Osteocyte (in vitro differentiated cells): ENCODE data around the gene KCNIP4. TPM values are rescaled to one million over a fixed set of nuclear protein-coding genes. Genes with fewer than 3 reads are reported as not detected.
A peak's percentile ranks its signal among the peaks of the same experiment; 100 is the strongest.

ENCODE experiments used
- DNase-seq: peaks from one replicate; pipeline ENCODE4 v3.0.0; 2021; ENCODE audit warnings: mixed read lengths; ENCODE audit not compliant: unreplicated experiment; ENCODE audit errors: extremely low spot score
- H3K27ac Mint-ChIP-seq: one replicate; pipeline ENCODE4 v1.8.0; 2021; ENCODE audit warnings: mild to moderate bottlenecking, mixed read lengths; ENCODE audit not compliant: unreplicated experiment
- H3K27me3 Mint-ChIP-seq: one replicate; pipeline ENCODE4 v1.8.0; 2021; ENCODE audit warnings: mixed read lengths; ENCODE audit not compliant: unreplicated experiment
- H3K36me3 Mint-ChIP-seq: one replicate; pipeline ENCODE4 v1.8.0; 2021; ENCODE audit warnings: mixed read lengths; ENCODE audit not compliant: unreplicated experiment
- H3K4me1 Mint-ChIP-seq: one replicate; pipeline ENCODE4 v1.8.0; 2021; ENCODE audit warnings: mixed read lengths; ENCODE audit not compliant: unreplicated experiment
- H3K4me3 Mint-ChIP-seq: one replicate; pipeline ENCODE4 v1.8.0; 2021; ENCODE audit warnings: mild to moderate bottlenecking, moderate library complexity, mixed read lengths; ENCODE audit not compliant: unreplicated experiment
- H3K9me3 Mint-ChIP-seq: one replicate; pipeline ENCODE4 v1.8.0; 2021; ENCODE audit warnings: mixed read lengths; ENCODE audit not compliant: unreplicated experiment
- total RNA-seq: library from RNA; stranded (reverse); gene quantifications from 2 replicates; pipeline ENCODE4 v1.2.1, GENCODE V29; 2021
- TF ChIP-seq, protein P1 (sequence below): fragments of 200-600 bp; sonication (generic); IDR thresholded peaks from 2 replicates; pipeline ENCODE4 v1.5.0; 2021; ENCODE audit warnings: antibody characterized with exemption, mild to moderate bottlenecking, moderate library complexity

The KCNIP4 gene
- total RNA-seq, 1 donor from 2014 or later: 0.24 TPM

GRCh38 chr4:21470535-21470934, 478.0 kb downstream of the KCNIP4 start:
- TF ChIP-seq, protein P1, sequence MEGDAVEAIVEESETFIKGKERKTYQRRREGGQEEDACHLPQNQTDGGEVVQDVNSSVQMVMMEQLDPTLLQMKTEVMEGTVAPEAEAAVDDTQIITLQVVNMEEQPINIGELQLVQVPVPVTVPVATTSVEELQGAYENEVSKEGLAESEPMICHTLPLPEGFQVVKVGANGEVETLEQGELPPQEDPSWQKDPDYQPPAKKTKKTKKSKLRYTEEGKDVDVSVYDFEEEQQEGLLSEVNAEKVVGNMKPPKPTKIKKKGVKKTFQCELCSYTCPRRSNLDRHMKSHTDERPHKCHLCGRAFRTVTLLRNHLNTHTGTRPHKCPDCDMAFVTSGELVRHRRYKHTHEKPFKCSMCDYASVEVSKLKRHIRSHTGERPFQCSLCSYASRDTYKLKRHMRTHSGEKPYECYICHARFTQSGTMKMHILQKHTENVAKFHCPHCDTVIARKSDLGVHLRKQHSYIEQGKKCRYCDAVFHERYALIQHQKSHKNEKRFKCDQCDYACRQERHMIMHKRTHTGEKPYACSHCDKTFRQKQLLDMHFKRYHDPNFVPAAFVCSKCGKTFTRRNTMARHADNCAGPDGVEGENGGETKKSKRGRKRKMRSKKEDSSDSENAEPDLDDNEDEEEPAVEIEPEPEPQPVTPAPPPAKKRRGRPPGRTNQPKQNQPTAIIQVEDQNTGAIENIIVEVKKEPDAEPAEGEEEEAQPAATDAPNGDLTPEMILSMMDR: no peak
- Mint-ChIP-seq H3K4me3 (no peak overlapping the region), H3K9me3 (no peaks in the 10 kb centered on the region), H3K27ac (no peak overlapping the region), H3K4me1 (no peaks in the 10 kb centered on the region), H3K27me3 (peaks cover 2% of the 10 kb centered on the region), H3K36me3 (no peaks in the 10 kb centered on the region)
- no peak for DNase-seq

GRCh38 chr4:21469438-21470300, 478.9 kb downstream of the KCNIP4 start:
- no peak overlapping the region for H3K4me3 Mint-ChIP-seq
- TF ChIP-seq, protein P1: peak; percentile 64
- no peaks in the 10 kb centered on the region for H3K4me1 Mint-ChIP-seq
- no peak for DNase-seq
- H3K36me3 Mint-ChIP-seq: no peaks in the 10 kb centered on the region
- no peak overlapping the region for H3K27ac Mint-ChIP-seq
- peaks cover 2% of the 10 kb centered on the region for H3K27me3 Mint-ChIP-seq
- no peaks in the 10 kb centered on the region for H3K9me3 Mint-ChIP-seq

DNA sequence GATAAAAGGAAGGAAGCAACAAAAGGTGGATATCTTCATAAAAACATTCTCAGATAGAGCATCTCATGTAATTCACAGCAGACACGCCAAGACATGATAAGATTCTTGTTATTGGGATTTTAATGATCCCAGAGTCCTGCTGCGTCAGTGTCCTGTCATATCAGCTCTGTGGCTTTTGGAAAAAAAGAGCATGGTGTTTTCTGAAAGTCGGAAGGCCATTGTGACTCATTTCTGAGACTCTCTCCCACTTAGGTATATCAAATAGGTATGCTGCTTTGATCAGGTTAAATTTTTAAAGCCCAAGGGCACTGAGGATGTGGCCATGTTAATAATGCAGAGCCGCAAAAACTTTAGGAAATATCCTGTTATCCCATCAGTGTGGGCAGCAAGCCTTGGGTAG, 481.0 kb downstream of the KCNIP4 start:
- TF ChIP-seq, protein P1: no peak
- Mint-ChIP-seq H3K27me3 (peaks cover 2% of the 10 kb centered on the region), H3K36me3 (no peaks in the 10 kb centered on the region)

GRCh38 chr4:21457086-21457840, 491.3 kb downstream of the KCNIP4 start:
- no peak overlapping the region for H3K27ac Mint-ChIP-seq
- no peaks in the 10 kb centered on the region for H3K27me3 Mint-ChIP-seq
- no peak overlapping the region for H3K4me3 Mint-ChIP-seq
- H3K36me3 Mint-ChIP-seq: no peaks in the 10 kb centered on the region
- TF ChIP-seq, protein P1: no peak
- peaks cover 13% of the 10 kb centered on the region for H3K9me3 Mint-ChIP-seq
- no peak for DNase-seq
- no peaks in the 10 kb centered on the region for H3K4me1 Mint-ChIP-seq

More for the DNA sequence above, 481.0 kb downstream of the KCNIP4 start:
- Mint-ChIP-seq H3K9me3 (peaks cover 4% of the 10 kb centered on the region), H3K4me3 (no peak overlapping the region), H3K4me1 (no peaks in the 10 kb centered on the region), H3K27ac (no peak overlapping the region)
- no peak for DNase-seq

GRCh38 chr4:21454831-21455230, 493.7 kb downstream of the KCNIP4 start:
- no peaks in the 10 kb centered on the region for H3K27me3 Mint-ChIP-seq
- no peak overlapping the region for H3K4me3 Mint-ChIP-seq

More at GRCh38 chr4:21454831-21455230, 493.7 kb downstream of the KCNIP4 start:
- Mint-ChIP-seq H3K9me3 (peaks cover 6% of the 10 kb centered on the region), H3K4me1 (no peaks in the 10 kb centered on the region), H3K27ac (no peak overlapping the region), H3K36me3 (no peaks in the 10 kb centered on the region)
- TF ChIP-seq, protein P1: no peak
- DNase-seq: no peak
